IMR-90 (cell line): ENCODE data around the gene TRAFD1. TPM values are rescaled to one million over a fixed set of nuclear protein-coding genes. Genes with fewer than 3 reads are reported as not detected.

ENCODE experiments used
- ATAC-seq: fragments of 200-7000 bp; cut with Tn5 transposase; 2 replicates; pipeline ENCODE4 v1.9.1; 2020; ENCODE audit warnings: low read depth, mild to moderate bottlenecking, moderate library complexity
- BruUV-seq: library from RNA; stranded (reverse); fragments of 400-500 nt; replicated peaks from 2 replicates; lab custom pipeline; 2021; lab: Mats Ljungman, UMichigan
- CTCF ChIA-PET: fragments of 300-600 bp; formaldehyde crosslinking; extraction: SDS; loops from one replicate; lab custom pipeline; 2021; ENCODE audit warnings: antibody characterized with exemption; lab: Yijun Ruan, JAX
- POLR2A ChIA-PET: fragments of 300-600 bp; sonication (Branson Sonifier 250); formaldehyde crosslinking; loops from one replicate; lab custom pipeline; 2022; ENCODE audit warnings: antibody characterized with exemption; ENCODE audit not compliant: unreplicated experiment; lab: Charles Lee
- DNase-seq: peaks from one replicate; pipeline ENCODE4 v3.0.0; 2013
- H2AFZ ChIP-seq: replicated peaks from 2 replicates; pipeline ENCODE3; 2013; ENCODE audit warnings: low read length, mild to moderate bottlenecking; ENCODE audit not compliant: poor library complexity
- H2AK5ac ChIP-seq: 2 replicates; pipeline ENCODE4 v1.6.1; 2013; ENCODE audit warnings: low read depth, low read length, inconsistent platforms
- H2AK9ac ChIP-seq: replicated peaks from 2 replicates; pipeline ENCODE3; 2013; ENCODE audit warnings: mild to moderate bottlenecking, low read depth, low read length, moderate library complexity; ENCODE audit not compliant: poor library complexity
- H2BK120ac ChIP-seq: 2 replicates; pipeline ENCODE4 v1.6.1; 2013; ENCODE audit warnings: low read depth, low read length, inconsistent platforms
- H2BK15ac ChIP-seq: 3 replicates; pipeline ENCODE4 v1.6.1; 2013; ENCODE audit warnings: low read depth, low read length, inconsistent platforms
- H2BK20ac ChIP-seq: 2 replicates; pipeline ENCODE4 v1.6.1; 2013; ENCODE audit warnings: low read depth, mild to moderate bottlenecking, inconsistent platforms, low read length, moderate library complexity
- H2BK5ac ChIP-seq: 2 replicates; pipeline ENCODE4 v1.6.1; 2013; ENCODE audit warnings: mild to moderate bottlenecking, low read depth, low read length, inconsistent platforms; ENCODE audit not compliant: poor library complexity, severe bottlenecking
- H3K14ac ChIP-seq: replicated peaks from 2 replicates; pipeline ENCODE4 v1.6.1; 2013; ENCODE audit warnings: low read depth, low read length, inconsistent platforms
- H3K18ac ChIP-seq: 2 replicates; pipeline ENCODE4 v1.6.1; 2013; ENCODE audit warnings: low read depth, low read length, control low read depth
- H3K23ac ChIP-seq: 2 replicates; pipeline ENCODE4 v1.6.1; 2013; ENCODE audit warnings: low read depth, low read length, inconsistent platforms
- H3K27ac ChIP-seq: 2 replicates; pipeline ENCODE4 v1.5.1; 2013; ENCODE audit warnings: mild to moderate bottlenecking, control low read depth, low read length; ENCODE audit not compliant: insufficient read depth
- H3K27me3 ChIP-seq: 2 replicates; pipeline ENCODE4 v1.6.1; 2013; ENCODE audit warnings: low read length; ENCODE audit not compliant: control insufficient read depth, insufficient read depth
- H3K36me3 ChIP-seq: 2 replicates; pipeline ENCODE4 v1.6.1; 2013; ENCODE audit warnings: low read length, mixed read lengths; ENCODE audit not compliant: control insufficient read depth, insufficient read depth
- H3K4ac ChIP-seq: 2 replicates; pipeline ENCODE4 v1.6.1; 2013; ENCODE audit warnings: low read depth, low read length, inconsistent platforms
- H3K4me1 ChIP-seq: 2 replicates; pipeline ENCODE4 v1.6.1; 2013; ENCODE audit warnings: low read length, mixed read lengths; ENCODE audit not compliant: control insufficient read depth, insufficient read depth
- H3K4me2 ChIP-seq: 2 replicates; pipeline ENCODE4 v1.6.1; 2013; ENCODE audit warnings: low read depth, mild to moderate bottlenecking, control low read depth, low read length, moderate library complexity
- H3K4me3 ChIP-seq: 2 replicates; pipeline ENCODE4 v1.5.1; 2013; ENCODE audit warnings: low read depth, mild to moderate bottlenecking, control low read depth, low read length, moderate library complexity; ENCODE audit not compliant: insufficient read depth
- H3K56ac ChIP-seq: 2 replicates; pipeline ENCODE4 v1.6.1; 2013; ENCODE audit warnings: low read length, inconsistent platforms; ENCODE audit not compliant: insufficient read depth; ENCODE audit errors: extremely low read depth
- H3K79me1 ChIP-seq, 2 experiments: 2 replicates each; pipeline ENCODE4 v1.6.1; 2013; ENCODE audit warnings: low read length in 2 of 2, inconsistent platforms in 1 of 2, low read depth in 1 of 2
- H3K9ac ChIP-seq: 2 replicates; pipeline ENCODE4 v1.6.1; 2013; ENCODE audit warnings: low read depth, low read length, control low read depth
- H3K9me1 ChIP-seq: 2 replicates; pipeline ENCODE4 v1.6.1; 2013; ENCODE audit warnings: low read length, inconsistent platforms; ENCODE audit not compliant: insufficient read depth
- H3K9me3 ChIP-seq: 2 replicates; pipeline ENCODE4 v1.6.1; 2013; ENCODE audit warnings: low read length; ENCODE audit not compliant: control insufficient read depth, insufficient read depth
- H4K20me1 ChIP-seq: 2 replicates; pipeline ENCODE4 v1.6.1; 2013; ENCODE audit warnings: low read length, inconsistent platforms; ENCODE audit not compliant: insufficient read depth
- H4K5ac ChIP-seq: 2 replicates; pipeline ENCODE4 v1.6.1; 2013; ENCODE audit warnings: mild to moderate bottlenecking, low read depth, low read length, control low read depth
- H4K8ac ChIP-seq, 2 experiments: 2 replicates each; pipeline ENCODE4 v1.6.1; 2013; ENCODE audit warnings: low read depth in 2 of 2, low read length in 2 of 2, control low read depth in 1 of 2, inconsistent platforms in 1 of 2
- H4K91ac ChIP-seq: 2 replicates; pipeline ENCODE4 v1.6.1; 2013; ENCODE audit warnings: low read depth, low read length, inconsistent platforms; ENCODE audit not compliant: insufficient read depth
- MAFK ChIP-seq: IDR thresholded peaks from 2 replicates; pipeline ENCODE4 v1.6.1; 2012; ENCODE audit warnings: low read depth, low read length, improper control_type of control experiment
- RCOR1 ChIP-seq: IDR thresholded peaks from 2 replicates; pipeline ENCODE4 v1.6.1; 2012; ENCODE audit warnings: mild to moderate bottlenecking, low read length, improper control_type of control experiment; ENCODE audit not compliant: insufficient replicate concordance
- WGBS, 2 experiments: methylation state at CpG; one replicate each; pipeline versions ENCODE4 v1.1.5 to v1.1.7; 2013; ENCODE audit warnings: missing lambda C conversion rate in 2 of 2; ENCODE audit not compliant: insufficient read length in 1 of 2; ENCODE audit errors: extremely low coverage in 2 of 2; 5-methylcytosine and 5-hydroxymethylcytosine counted together
- dilution Hi-C: fragments of 300-500 bp; cut with HindIII; formaldehyde crosslinking; loops from one replicate; pipeline ENCODE4 v1.14.3; 2018; ENCODE audit warnings: low sequenced_read_pairs; ENCODE audit not compliant: unreplicated experiment
- in situ Hi-C: fragments of 300-500 bp; cut with MboI; formaldehyde crosslinking; loops from 3 replicates; pipeline ENCODE4 v1.14.3; 2019; ENCODE audit warnings: low sequenced_read_pairs, inconsistent platforms, mixed read lengths
- intact Hi-C: fragments of 100-400 bp; cut with micrococcal nuclease; formaldehyde crosslinking; loops from 2 replicates; pipeline ENCODE4 v1.10.0; 2022
- polyA plus RNA-seq, 3 experiments: library from polyadenylated mRNA; depleted of rRNA; stranded (reverse); fragments of >200 nt; gene quantifications; 2 replicates each; pipeline ENCODE4 v1.2.3, GENCODE V29; 2012; ENCODE audit warnings: low replicate concordance in 1 of 3
- total RNA-seq: library from RNA; depleted of rRNA; stranded (reverse); fragments of >200 nt; gene quantifications from 2 replicates; pipeline ENCODE4 v1.2.3, GENCODE V29; 2012

The TRAFD1 gene
- total and polyA plus RNA-seq, 2 of the 4 experiments (the other 2 are of a cell fraction), result 41.3 to 70.4 TPM

GRCh38 chr12:112103758-112104503 is 21.4 kb upstream of the TRAFD1 start:
- WGBS, 2 experiments, result 80% methylated on average over 1 of the region's 8 CpGs; no CpG with 5 or more reads in 1 of the 2 experiments
- dilution Hi-C loops, result no loop called here

More at GRCh38 chr12:112103758-112104503, 21.4 kb upstream of the TRAFD1 start:
- H4K20me1 ChIP-seq, result peaks cover 32% of the 10 kb centered on the region
- H3K14ac ChIP-seq, result no peak overlapping the region
- H4K5ac ChIP-seq, result no peak overlapping the region
- peaks cover 5% of the 10 kb centered on the region for H3K36me3 ChIP-seq
- in situ Hi-C loops (no loop called here), intact Hi-C loops (loop anchor here (10.0 kb wide), 1 partner anchor 281 kb away; the partner anchor contains the start of gene HECTD4)
- no peak overlapping the region for H2AK9ac ChIP-seq
- ATAC-seq, result no peak
- no peaks in the 10 kb centered on the region for H3K27me3 ChIP-seq
- no peak overlapping the region for H3K9ac ChIP-seq
- H4K91ac ChIP-seq, result no peak overlapping the region
- no peak overlapping the region for H3K18ac ChIP-seq
- H3K4me3 ChIP-seq, result no peak overlapping the region
- no peak overlapping the region for H2BK15ac ChIP-seq
- H3K27ac ChIP-seq, result no peak overlapping the region
- H3K9me3 ChIP-seq, result no peaks in the 10 kb centered on the region
- H2BK120ac ChIP-seq, result no peak overlapping the region
- no peak overlapping the region for H2AFZ ChIP-seq
- no TSS peak for BruUV-seq
- ChIA-PET POLR2A (no interaction called here), CTCF (no interaction called here)
- no peak overlapping the region for H3K4ac ChIP-seq
- DNase-seq, result no peak
- peaks cover 16% of the 10 kb centered on the region for H3K9me1 ChIP-seq
- H4K8ac ChIP-seq, result no peak overlapping the region
- peak; percentile 98 for TF ChIP-seq MAFK
- no peak for TF ChIP-seq RCOR1
- no peak overlapping the region for H2BK20ac ChIP-seq
- H3K56ac ChIP-seq, result no peak overlapping the region
- no peak overlapping the region for H3K4me2 ChIP-seq
- no peak overlapping the region for H2AK5ac ChIP-seq
- peaks cover 6 to 39% of the 10 kb centered on the region in 2 experiments for H3K79me1 ChIP-seq
- H3K23ac ChIP-seq, result 0 out of 2 replicates have a peak overlapping the region, but pooled peaks have one; percentile 29
- H2BK5ac ChIP-seq, result no peak overlapping the region
- H3K4me1 ChIP-seq, result peaks cover 13% of the 10 kb centered on the region
